H1 (cell line): ENCODE measurements around the gene KRT23. TPM values are rescaled to one million over a fixed set of nuclear protein-coding genes. Genes with fewer than 3 reads are reported as not detected.

Experiments used
- CTCF ChIA-PET: fragments of 300-600 bp; sonication (Branson Sonifier 250); formaldehyde crosslinking; loops from one replicate; lab custom pipeline; 2021; ENCODE audit not compliant: partially characterized antibody; lab: Charles Lee
- POLR2A ChIA-PET: fragments of 300-600 bp; sonication (Branson Sonifier 250); formaldehyde crosslinking; loops from one replicate; lab custom pipeline; 2021; ENCODE audit warnings: inconsistent platforms; ENCODE audit not compliant: partially characterized antibody; lab: Charles Lee
- DNase-seq, 2 experiments: peaks; one replicate each; pipeline versions ENCODE4 v3.0.0 to v3.0.0-alpha.2; 2010 to 2022; ENCODE audit warnings: low spot score in 2 of 2, low read depth in 1 of 2, mixed read lengths in 1 of 2
- FAIRE-seq: peaks from 2 replicates; lab custom pipeline; 2011; peaks lifted over from hg19 to GRCh38; lab: Jason Lieb, UNC
- H2AFZ ChIP-seq: 2 replicates; pipeline ENCODE4 v1.8.1; 2012; ENCODE audit warnings: low read length, inconsistent platforms
- H2AK5ac ChIP-seq: 2 replicates; pipeline ENCODE4 v1.6.1; 2013; ENCODE audit warnings: low read depth, low read length
- H2BK120ac ChIP-seq: replicated peaks from 2 replicates; pipeline ENCODE3; 2013; ENCODE audit warnings: low read depth, low read length, inconsistent platforms
- H2BK12ac ChIP-seq: 2 replicates; pipeline ENCODE4 v1.6.1; 2013; ENCODE audit warnings: low read depth, low read length
- H2BK15ac ChIP-seq: 2 replicates; pipeline ENCODE4 v1.6.1; 2013; ENCODE audit warnings: low read length
- H2BK20ac ChIP-seq: 2 replicates; pipeline ENCODE4 v1.6.1; 2013; ENCODE audit warnings: low read length
- H2BK5ac ChIP-seq: 2 replicates; pipeline ENCODE4 v1.6.1; 2013; ENCODE audit warnings: low read depth, low read length
- H3K14ac ChIP-seq: 2 replicates; pipeline ENCODE4 v1.6.1; 2013; ENCODE audit warnings: inconsistent platforms; ENCODE audit not compliant: insufficient read length
- H3K18ac ChIP-seq: 2 replicates; pipeline ENCODE4 v1.6.1; 2013; ENCODE audit warnings: low read length; ENCODE audit errors: extremely low read depth
- H3K23ac ChIP-seq: 2 replicates; pipeline ENCODE4 v1.6.1; 2013; ENCODE audit warnings: inconsistent platforms; ENCODE audit not compliant: insufficient read length
- H3K23me2 ChIP-seq: 2 replicates; pipeline ENCODE4 v1.6.1; 2013; ENCODE audit warnings: low read depth, low read length
- H3K27ac ChIP-seq: 2 replicates; pipeline ENCODE4 v1.6.1; 2011; ENCODE audit warnings: low read depth, low read length, inconsistent platforms
- H3K27me3 ChIP-seq, 4 experiments: replicated peaks in 1 of 4; 1 replicate in 1 of 4; 2 replicates in 3 of 4; pipeline versions ENCODE4 v1.6.1 to v1.8.1; 2011 to 2013; ENCODE audit warnings: low read length in 3 of 4, mild to moderate bottlenecking in 3 of 4, inconsistent platforms in 2 of 4, mixed read lengths in 2 of 4, moderate library complexity in 1 of 4; ENCODE audit not compliant: control insufficient read depth in 3 of 4, insufficient read depth in 3 of 4; ENCODE audit errors: extremely low read depth in 1 of 4
- H3K36me3 ChIP-seq, 4 experiments: 2 replicates each; pipeline versions ENCODE4 v1.6.1 to v1.8.1; 2011 to 2013; ENCODE audit warnings: mild to moderate bottlenecking in 4 of 4, low read length in 3 of 4, moderate library complexity in 2 of 4, control low read depth in 1 of 4, inconsistent platforms in 1 of 4; ENCODE audit not compliant: insufficient read depth in 4 of 4, control insufficient read depth in 2 of 4
- H3K4ac ChIP-seq: replicated peaks from 2 replicates; pipeline ENCODE3; 2013; ENCODE audit warnings: low read length, low read depth, mixed read lengths, inconsistent platforms; ENCODE audit not compliant: insufficient read length
- H3K4me1 ChIP-seq, 4 experiments: replicated peaks in 1 of 4; 1 replicate in 1 of 4; 2 replicates in 3 of 4; pipeline versions ENCODE4 v1.6.1 to v1.8.1; 2011 to 2013; ENCODE audit warnings: low read length in 3 of 4, inconsistent platforms in 2 of 4, mixed read lengths in 1 of 4; ENCODE audit not compliant: insufficient read depth in 4 of 4, control insufficient read depth in 3 of 4
- H3K4me2 ChIP-seq, 2 experiments: 2 replicates each; pipeline versions ENCODE4 v1.6.1 to v1.8.1; 2011 to 2013; ENCODE audit warnings: low read depth in 2 of 2, low read length in 2 of 2, control low read depth in 1 of 2, inconsistent platforms in 1 of 2, mild to moderate bottlenecking in 1 of 2; ENCODE audit not compliant: insufficient read depth in 1 of 2
- H3K4me3 ChIP-seq, 4 experiments: fragments of 200-600, 300-600 bp in 1 of 4; sonication (generic), shearing (Covaris generic), sonication (Bioruptor Twin) in 1 of 4; 2 replicates each; pipeline versions ENCODE4 v1.5.1 to v1.8.1; 2011 to 2016; ENCODE audit warnings: low read length in 4 of 4, low read depth in 3 of 4, control low read depth in 2 of 4, inconsistent platforms in 2 of 4, mild to moderate bottlenecking in 2 of 4, mixed read lengths in 1 of 4, moderate library complexity in 1 of 4; ENCODE audit not compliant: insufficient read depth in 2 of 4; ENCODE audit errors: extremely low read depth in 1 of 4
- H3K56ac ChIP-seq: replicated peaks from 2 replicates; pipeline ENCODE3; 2013; ENCODE audit warnings: low read depth, mild to moderate bottlenecking, mixed read lengths, low read length, inconsistent platforms; ENCODE audit not compliant: insufficient read length
- H3K79me1 ChIP-seq: 2 replicates; pipeline ENCODE4 v1.6.1; 2013; ENCODE audit warnings: low read depth, low read length, control low read depth
- H3K79me2 ChIP-seq, 2 experiments: 2 replicates each; pipeline versions ENCODE4 v1.6.1 to v1.8.1; 2012 to 2013; ENCODE audit warnings: low read length in 2 of 2, mild to moderate bottlenecking in 2 of 2, inconsistent platforms in 1 of 2; ENCODE audit not compliant: insufficient read depth in 2 of 2, control insufficient read depth in 1 of 2
- H3K9ac ChIP-seq, 4 experiments: replicated peaks in 1 of 4; 1 replicate in 1 of 4; 2 replicates in 3 of 4; pipeline versions ENCODE4 v1.6.1 to v1.8.1; 2011 to 2013; ENCODE audit warnings: low read depth in 3 of 4, low read length in 3 of 4, control low read depth in 2 of 4, mild to moderate bottlenecking in 2 of 4, moderate library complexity in 2 of 4, inconsistent platforms in 1 of 4; ENCODE audit errors: extremely low read depth in 1 of 4
- H3K9me3 ChIP-seq, 2 experiments: 2 replicates each; pipeline versions ENCODE4 v1.6.1 to v1.8.1; 2012 to 2013; ENCODE audit warnings: mild to moderate bottlenecking in 2 of 2, moderate library complexity in 2 of 2, control low read depth in 1 of 2, inconsistent platforms in 1 of 2, low read depth in 1 of 2, low read length in 1 of 2, mixed read lengths in 1 of 2; ENCODE audit not compliant: insufficient read depth in 2 of 2
- H4K20me1 ChIP-seq, 2 experiments: replicated peaks in 1 of 2; 2 replicates each; pipeline versions ENCODE3 to v1.8.1; 2011 to 2013; ENCODE audit warnings: inconsistent platforms in 2 of 2, low read length in 2 of 2, mild to moderate bottlenecking in 1 of 2; ENCODE audit not compliant: insufficient read depth in 2 of 2, control insufficient read depth in 1 of 2
- H4K5ac ChIP-seq: 2 replicates; pipeline ENCODE4 v1.6.1; 2013; ENCODE audit warnings: low read length, low read depth, mixed read lengths, inconsistent platforms; ENCODE audit not compliant: insufficient read length
- H4K8ac ChIP-seq: 2 replicates; pipeline ENCODE4 v1.8.0; 2013; ENCODE audit warnings: mild to moderate bottlenecking, moderate library complexity, low read length, inconsistent platforms; ENCODE audit not compliant: insufficient read depth; ENCODE audit errors: extremely low read depth
- H4K91ac ChIP-seq: replicated peaks from 2 replicates; pipeline ENCODE3; 2013; ENCODE audit warnings: low read length, mixed read lengths, inconsistent platforms; ENCODE audit not compliant: insufficient read length
- SP4 ChIP-seq: IDR thresholded peaks from 2 replicates; pipeline ENCODE4 v1.6.1; 2012; ENCODE audit warnings: low read length, inconsistent platforms
- WGBS, 2 experiments: shearing (Covaris generic) in 1 of 2; methylation state at CpG; one replicate each; pipeline versions ENCODE4 v1.1.6 to v1.1.7; 2013 to 2015; ENCODE audit warnings: low lambda C conversion rate in 2 of 2, mixed read lengths in 2 of 2, inconsistent platforms in 1 of 2, low coverage in 1 of 2, missing lambda C conversion rate in 1 of 2; ENCODE audit not compliant: insufficient replicate concordance in 2 of 2, insufficient coverage in 1 of 2, insufficient read length in 1 of 2; ENCODE audit errors: extremely low coverage in 1 of 2, missing lambda C conversion rate in 1 of 2; 5-methylcytosine and 5-hydroxymethylcytosine counted together
- polyA plus RNA-seq, 7 experiments: library from polyadenylated mRNA; depleted of rRNA in 3 of 7; stranded (reverse) in 5 of 7; unstranded in 2 of 7; fragments of >200 nt in 5 of 7; fragments of 200-250 nt in 2 of 7; gene quantifications; 1 replicate in 5 of 7; 2 replicates in 1 of 7; 4 replicates in 1 of 7; pipeline versions ENCODE4 v1.2.1 to v1.2.3, GENCODE V29; 2011 to 2013; ENCODE audit warnings: missing spikeins in 2 of 7, mixed read lengths in 2 of 7
- total RNA-seq: library from RNA; stranded (reverse); fragmentation: NEBNext Ultra II Directional; extraction: Animal tissue kit (Norgen Biotek cat#: 25700); gene quantifications from 2 replicates; pipeline ENCODE4 v1.2.1, GENCODE V29; 2021

The KRT23 gene
- total and polyA plus RNA-seq, 2 of the 8 experiments (the other 6 are each of a cell fraction or from before 2014, with no cell fraction given): not detected

DNA sequence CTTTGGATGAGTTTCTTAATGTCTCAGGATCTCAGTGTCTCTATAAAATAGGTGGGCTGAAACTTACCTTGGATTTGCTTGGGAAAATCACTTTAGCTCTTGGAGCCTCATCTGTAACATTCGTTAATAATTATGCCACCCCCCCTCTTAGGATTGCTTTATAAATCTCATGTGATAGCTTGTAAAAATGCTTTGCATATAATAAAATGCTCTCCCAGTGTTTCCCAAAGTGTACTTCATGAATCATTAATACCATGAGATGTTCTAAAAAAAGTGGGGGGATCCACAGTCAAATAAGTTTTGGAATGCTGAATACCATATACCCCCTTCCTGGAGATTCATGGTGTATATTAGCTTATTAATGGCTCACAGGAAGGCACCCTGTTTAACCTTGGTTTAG is 24.1 kb upstream of the KRT23 start:
- Histone ChIP-seq H2AK5ac (no peak overlapping the region), H3K9me3 (no peaks in the 10 kb centered on the region), H3K27ac (no peak overlapping the region), H3K18ac (no peak overlapping the region), H2BK20ac (no peak overlapping the region), H3K4me2 (no peak overlapping the region), H2BK12ac (no peak overlapping the region), H3K27me3 (no peaks in the 10 kb centered on the region), H3K79me1 (no peaks in the 10 kb centered on the region), H4K91ac (no peak overlapping the region), H2BK15ac (no peak overlapping the region), H3K9ac (no peak overlapping the region), H4K20me1 (no peaks in the 10 kb centered on the region), H3K14ac (no peak overlapping the region), H3K79me2 (no peaks in the 10 kb centered on the region), H3K23me2 (no peaks in the 10 kb centered on the region), H3K4me3 (no peak overlapping the region), H2BK120ac (no peak overlapping the region), H3K36me3 (no peaks in the 10 kb centered on the region), H2BK5ac (no peak overlapping the region), H2AFZ (no peak overlapping the region), H3K4ac (no peak overlapping the region), H4K5ac (no peak overlapping the region), H4K8ac (no peak overlapping the region), H3K23ac (no peak overlapping the region), H3K4me1 (peaks cover 0 to 7% (median 0%) of the 10 kb centered on the region in 4 experiments; a peak in 2 of 7 replicates), H3K56ac (no peak overlapping the region)
- DNase-seq: no peak
- no peak for TF ChIP-seq SP4
- POLR2A ChIA-PET: no interaction called here
- WGBS, 2 experiments: 84% methylated on average over 1 of the region's 1 CpG; no CpG with 5 or more reads in 1 of the 2 experiments
- FAIRE-seq: no peak
- CTCF ChIA-PET: interaction anchor here (0.6 to 5.0 kb wide), 4 partner anchors 9 to 526 kb away, joined by 3 to 34 read pairs (median 4); no protein-coding TSS in a partner anchor
